ENCODE results near the gene C1QTNF9B.

Gene C1QTNF9B

DNA sequence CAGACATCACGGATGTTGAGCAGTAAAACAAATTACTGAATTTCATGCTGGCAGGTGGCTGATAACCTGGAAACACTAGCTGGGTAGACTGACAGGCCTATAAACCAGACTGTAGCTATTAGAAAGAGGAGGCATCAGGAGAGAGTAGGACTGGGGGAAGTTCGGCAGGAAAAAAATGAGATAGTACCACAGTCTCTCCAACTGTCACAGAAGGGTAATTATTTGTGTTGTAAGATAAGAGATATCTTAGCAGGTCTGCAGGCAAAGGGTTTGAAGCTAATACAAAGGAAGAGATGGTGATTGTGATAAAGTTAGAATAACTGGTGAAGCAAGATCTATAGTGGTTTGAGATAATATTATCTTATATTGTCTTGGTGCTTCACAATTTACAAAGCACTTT is 49.8 kb downstream of the C1QTNF9B start:
- no peaks in the 10 kb centered on the region for H3K27me3 ChIP-seq (ENCODE audit: control insufficient read depth, insufficient read depth, low read length)
- H3K9me3 ChIP-seq (ENCODE audit: control insufficient read depth, insufficient read depth, low read length), result no peaks in the 10 kb centered on the region
- H3K27ac ChIP-seq (ENCODE audit: low read length), result no peak overlapping the region
- no peaks in the 10 kb centered on the region for H3K36me3 ChIP-seq (ENCODE audit: control insufficient read depth, insufficient read depth, low read length)
- WGBS (ENCODE audit: insufficient coverage, insufficient read length), result no CpG with 5 or more reads among the region's 2 CpGs
- no peak for DNase-seq (ENCODE audit: low read depth, low spot score)
- no peaks in the 10 kb centered on the region for H3K4me1 ChIP-seq (ENCODE audit: control insufficient read depth, insufficient read depth, low read length)
- H3K4me3 ChIP-seq (ENCODE audit: low read length), result no peak overlapping the region

DNA sequence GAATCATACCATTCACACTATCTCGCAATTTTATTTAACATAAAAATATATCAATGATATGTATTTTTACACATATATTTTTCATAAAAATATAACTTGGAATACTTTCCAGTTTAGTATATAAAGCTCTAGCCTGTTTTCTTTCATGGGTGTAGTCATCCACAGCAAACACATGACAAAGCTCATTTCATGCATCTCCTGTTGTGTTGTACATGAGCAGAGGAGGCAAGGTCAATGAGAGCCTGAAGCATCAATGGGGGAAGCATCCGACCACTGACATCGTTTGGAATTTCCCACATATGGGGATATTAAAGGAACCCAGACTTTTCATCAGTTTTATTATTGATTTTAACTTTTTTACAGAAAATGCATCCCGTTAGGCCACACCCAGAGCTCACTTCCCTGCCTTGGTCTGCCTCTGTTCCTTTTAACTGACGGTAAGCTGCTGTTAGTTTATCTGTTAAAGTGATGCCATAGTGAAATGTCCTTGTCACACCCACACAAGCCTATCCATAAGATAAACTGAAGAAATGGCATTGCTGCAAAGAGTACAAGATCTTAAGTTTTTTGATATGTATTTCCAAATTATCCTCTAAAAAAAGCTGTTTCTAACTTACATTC is 52.1 kb downstream of the C1QTNF9B start:
- H3K4me1 ChIP-seq (ENCODE audit: control insufficient read depth, insufficient read depth, low read length), result no peaks in the 10 kb centered on the region
- DNase-seq (ENCODE audit: low read depth, low spot score), result no peak
- no peaks in the 10 kb centered on the region for H3K9me3 ChIP-seq (ENCODE audit: control insufficient read depth, insufficient read depth, low read length)
- no peak overlapping the region for H3K27ac ChIP-seq (ENCODE audit: low read length)
- no peaks in the 10 kb centered on the region for H3K27me3 ChIP-seq (ENCODE audit: control insufficient read depth, insufficient read depth, low read length)
- 100% methylated on average over 1 of the region's 5 CpGs for WGBS (ENCODE audit: insufficient coverage, insufficient read length)
- H3K36me3 ChIP-seq (ENCODE audit: control insufficient read depth, insufficient read depth, low read length), result no peaks in the 10 kb centered on the region
- H3K4me3 ChIP-seq (ENCODE audit: low read length), result no peak overlapping the region

DNA sequence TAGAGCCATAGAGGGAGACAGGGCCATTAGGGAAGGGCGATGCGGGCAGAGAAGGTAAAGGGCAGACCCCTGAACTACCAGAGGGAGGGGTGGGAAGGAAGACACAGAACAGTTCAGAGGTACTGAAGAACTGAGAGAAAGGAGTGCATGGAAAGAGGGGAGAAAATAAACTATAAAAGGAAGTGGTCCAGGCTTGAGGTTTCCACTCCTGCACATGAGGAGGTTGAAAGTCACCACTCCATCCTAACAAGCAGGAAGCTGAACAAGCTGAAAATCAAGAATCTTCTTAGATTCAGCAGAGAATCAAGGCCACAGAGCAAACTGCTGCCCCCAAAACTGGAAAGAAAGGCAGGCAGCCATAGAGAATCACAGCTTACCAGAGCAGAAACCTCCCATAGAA is 53.2 kb downstream of the C1QTNF9B start:
- Histone ChIP-seq H3K36me3 (ENCODE audit: control insufficient read depth, insufficient read depth, low read length) (no peaks in the 10 kb centered on the region), H3K4me3 (ENCODE audit: low read length) (no peak overlapping the region), H3K9me3 (ENCODE audit: control insufficient read depth, insufficient read depth, low read length) (no peaks in the 10 kb centered on the region), H3K4me1 (ENCODE audit: control insufficient read depth, insufficient read depth, low read length) (no peaks in the 10 kb centered on the region), H3K27me3 (ENCODE audit: control insufficient read depth, insufficient read depth, low read length) (no peaks in the 10 kb centered on the region), H3K27ac (ENCODE audit: low read length) (no peak overlapping the region)
- no CpG with 5 or more reads among the region's 2 CpGs for WGBS (ENCODE audit: insufficient coverage, insufficient read length)
- no peak for DNase-seq (ENCODE audit: low read depth, low spot score)

DNA sequence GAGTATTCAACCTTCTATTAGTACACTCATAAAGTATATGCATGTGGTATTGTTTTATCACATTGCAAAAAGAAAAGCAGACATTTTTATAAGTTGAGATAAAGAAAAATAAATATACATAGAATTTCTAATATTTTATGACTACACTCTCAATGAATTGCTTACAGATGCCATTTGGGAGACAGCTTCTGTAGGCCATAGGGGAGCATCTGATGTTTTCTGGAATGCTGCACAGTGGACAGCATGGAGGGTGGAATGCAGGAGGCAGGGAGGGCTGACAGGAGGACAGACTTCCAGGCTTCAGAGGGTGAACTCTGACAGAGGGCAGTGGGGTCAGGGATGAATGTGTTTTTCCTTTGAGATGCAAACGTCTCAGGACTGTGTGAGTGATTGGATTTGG is 53.9 kb downstream of the C1QTNF9B start:
- no peak for DNase-seq (ENCODE audit: low read depth, low spot score)
- Histone ChIP-seq H3K27me3 (ENCODE audit: control insufficient read depth, insufficient read depth, low read length) (no peaks in the 10 kb centered on the region), H3K27ac (ENCODE audit: low read length) (no peak overlapping the region), H3K36me3 (ENCODE audit: control insufficient read depth, insufficient read depth, low read length) (no peaks in the 10 kb centered on the region), H3K9me3 (ENCODE audit: control insufficient read depth, insufficient read depth, low read length) (no peaks in the 10 kb centered on the region), H3K4me1 (ENCODE audit: control insufficient read depth, insufficient read depth, low read length) (no peaks in the 10 kb centered on the region), H3K4me3 (ENCODE audit: low read length) (no peak overlapping the region)
- no CpG with 5 or more reads among the region's 1 CpG for WGBS (ENCODE audit: insufficient coverage, insufficient read length)

DNA sequence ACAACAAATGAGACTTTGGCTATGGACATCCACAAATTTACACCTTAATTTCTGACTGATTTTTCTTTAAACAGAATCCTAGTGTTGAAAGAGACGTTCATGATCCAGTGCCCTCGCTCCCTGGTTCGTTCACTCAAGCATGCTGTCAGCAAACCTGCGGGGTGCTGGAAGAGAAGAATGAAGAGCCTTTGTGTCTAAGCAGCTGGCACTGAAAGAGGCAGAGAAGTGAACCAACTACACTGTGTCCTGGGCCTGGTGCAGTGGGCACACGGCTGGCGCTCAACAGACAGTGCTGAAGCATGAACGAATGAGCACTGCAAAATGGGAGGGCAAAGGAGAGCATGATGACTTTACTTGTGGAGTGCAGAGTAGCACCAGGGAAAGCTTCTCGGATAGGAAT is 54.9 kb downstream of the C1QTNF9B start:
- no CpG with 5 or more reads among the region's 8 CpGs for WGBS (ENCODE audit: insufficient coverage, insufficient read length)
- Histone ChIP-seq H3K27me3 (ENCODE audit: control insufficient read depth, insufficient read depth, low read length) (no peaks in the 10 kb centered on the region), H3K4me3 (ENCODE audit: low read length) (no peak overlapping the region), H3K4me1 (ENCODE audit: control insufficient read depth, insufficient read depth, low read length) (no peaks in the 10 kb centered on the region), H3K9me3 (ENCODE audit: control insufficient read depth, insufficient read depth, low read length) (no peaks in the 10 kb centered on the region), H3K36me3 (ENCODE audit: control insufficient read depth, insufficient read depth, low read length) (no peaks in the 10 kb centered on the region), H3K27ac (ENCODE audit: low read length) (no peak overlapping the region)
- DNase-seq (ENCODE audit: low read depth, low spot score), result no peak
